ENCODE data around the gene ARHGDIG.

ARHGDIG gene

DNA sequence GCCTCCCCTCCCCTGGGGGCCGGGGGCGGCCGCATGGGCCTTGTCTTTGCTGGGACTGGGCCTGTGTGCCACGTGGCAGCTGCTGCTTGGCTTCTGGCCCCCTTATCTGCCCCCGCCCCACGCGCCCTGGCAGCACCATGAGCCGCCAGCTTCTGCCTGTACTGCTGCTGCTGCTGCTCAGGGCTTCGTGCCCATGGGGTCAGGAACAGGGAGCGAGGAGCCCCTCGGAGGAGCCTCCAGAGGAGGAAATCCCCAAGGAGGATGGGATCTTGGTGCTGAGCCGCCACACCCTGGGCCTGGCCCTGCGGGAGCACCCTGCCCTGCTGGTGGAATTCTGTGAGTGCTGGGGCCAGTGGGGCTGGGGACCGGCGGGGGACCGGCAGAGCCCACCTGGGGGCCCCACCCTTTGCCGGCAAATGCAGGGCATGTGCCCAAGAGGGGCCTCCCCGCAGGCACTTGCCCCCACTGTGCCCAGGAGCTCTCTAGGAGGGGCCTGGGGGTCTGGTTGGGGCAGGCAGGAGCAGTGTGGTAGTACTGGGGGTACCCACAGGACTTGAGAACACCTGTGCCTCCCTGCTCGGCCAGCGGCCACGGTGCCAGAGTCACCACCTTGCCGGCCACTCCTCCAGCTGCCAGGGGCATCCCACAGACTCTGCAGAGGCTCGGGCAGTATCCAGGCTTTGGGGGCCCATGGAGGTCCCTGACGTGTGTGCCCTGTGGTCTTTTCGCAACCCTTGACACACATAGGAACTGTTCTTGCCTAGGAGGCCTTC lies 2.8 kb downstream of the ARHGDIG start, which contains the start of gene PDIA2:
Gene PDIA2, plus strand, starts transcription at position 132 of the 773 bp plus-strand sequence. Its CDS starts 6 bp downstream, at position 138.
- Histone ChIP-seq H3K27me3 (ENCODE audit: control insufficient read depth in 1 of 2, insufficient read depth in 2 of 2, low read length in 2 of 2) (peaks cover 0 to 21% of the 10 kb centered on the region in 2 donors), H3K4me1 (ENCODE audit: insufficient read depth, low read length) (no peaks in the 10 kb centered on the region), H3K27ac (ENCODE audit: low read depth, low read length) (no peak within 1 kb of the TSS), H3K36me3 (ENCODE audit: insufficient read depth, low read length) (peaks cover 4% of the 10 kb centered on the region), H3K9me3 (ENCODE audit: low read length) (no peaks in the 10 kb centered on the region), H3K4me3 (ENCODE audit: low read depth in 1 of 2, low read length in 2 of 2) (no peak within 1 kb of the TSS), H3K9ac (ENCODE audit: low read length) (no peak within 1 kb of the TSS)

DNA sequence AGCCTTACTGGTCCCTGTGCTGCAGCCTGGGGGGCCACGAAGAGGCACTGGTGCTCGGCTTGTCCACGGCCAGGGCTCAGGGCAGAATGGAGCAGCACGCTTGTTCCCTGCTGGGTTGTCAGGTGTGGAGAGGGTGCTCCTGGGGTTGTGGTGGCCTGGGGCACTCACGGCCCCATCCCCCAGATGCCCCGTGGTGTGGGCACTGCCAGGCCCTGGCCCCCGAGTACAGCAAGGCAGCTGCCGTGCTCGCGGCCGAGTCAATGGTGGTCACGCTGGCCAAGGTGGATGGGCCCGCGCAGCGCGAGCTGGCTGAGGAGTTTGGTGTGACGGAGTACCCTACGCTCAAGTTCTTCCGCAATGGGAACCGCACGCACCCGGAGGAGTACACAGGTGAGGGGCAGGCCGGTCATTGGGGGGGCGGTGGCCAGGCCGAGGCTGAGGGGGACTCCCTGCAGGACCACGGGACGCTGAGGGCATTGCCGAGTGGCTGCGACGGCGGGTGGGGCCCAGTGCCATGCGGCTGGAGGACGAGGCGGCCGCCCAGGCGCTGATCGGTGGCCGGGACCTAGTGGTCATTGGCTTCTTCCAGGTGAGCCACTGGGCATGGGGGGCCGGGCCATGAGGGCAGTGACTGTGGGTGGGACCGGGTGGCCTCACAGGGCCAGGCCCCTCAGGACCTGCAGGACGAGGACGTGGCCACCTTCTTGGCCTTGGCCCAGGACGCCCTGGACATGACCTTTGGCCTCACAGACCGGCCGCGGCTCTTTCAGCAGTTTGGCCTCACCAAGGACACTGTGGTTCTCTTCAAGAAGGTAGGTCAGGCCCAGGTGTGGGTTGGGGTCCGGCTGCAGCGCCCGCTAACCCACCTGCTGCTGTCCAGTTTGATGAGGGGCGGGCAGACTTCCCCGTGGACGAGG lies 4.1 kb downstream of the ARHGDIG start:
- no peak overlapping the region for H3K9ac ChIP-seq (ENCODE audit: low read length)
- peaks cover 0 to 21% of the 10 kb centered on the region in 2 donors for H3K27me3 ChIP-seq (ENCODE audit: control insufficient read depth in 1 of 2, insufficient read depth in 2 of 2, low read length in 2 of 2)
- no peak overlapping the region for H3K27ac ChIP-seq (ENCODE audit: low read depth, low read length)
- no peaks in the 10 kb centered on the region for H3K4me1 ChIP-seq (ENCODE audit: insufficient read depth, low read length)
- no peak overlapping the region for H3K4me3 ChIP-seq (ENCODE audit: low read depth in 1 of 2, low read length in 2 of 2)
- H3K36me3 ChIP-seq (ENCODE audit: insufficient read depth, low read length) = peaks cover 7% of the 10 kb centered on the region
- no peaks in the 10 kb centered on the region for H3K9me3 ChIP-seq (ENCODE audit: low read length)

- peaks cover 0 to 17% of the 10 kb centered on the region in 2 donors for H3K27me3 ChIP-seq (ENCODE audit: control insufficient read depth in 1 of 2, insufficient read depth in 2 of 2, low read length in 2 of 2)
- no peaks in the 10 kb centered on the region for H3K4me1 ChIP-seq (ENCODE audit: insufficient read depth, low read length)
- no peak overlapping the region for H3K4me3 ChIP-seq (ENCODE audit: low read depth in 1 of 2, low read length in 2 of 2)
- H3K9me3 ChIP-seq (ENCODE audit: low read length) = no peaks in the 10 kb centered on the region
- H3K27ac ChIP-seq (ENCODE audit: low read depth, low read length) = no peak overlapping the region
- no peak overlapping the region for H3K9ac ChIP-seq (ENCODE audit: low read length)
- H3K36me3 ChIP-seq (ENCODE audit: insufficient read depth, low read length) = peaks cover 9% of the 10 kb centered on the region
Measured at GRCh38 chr16:285146-286055, 5.0 kb downstream of the ARHGDIG start.

DNA sequence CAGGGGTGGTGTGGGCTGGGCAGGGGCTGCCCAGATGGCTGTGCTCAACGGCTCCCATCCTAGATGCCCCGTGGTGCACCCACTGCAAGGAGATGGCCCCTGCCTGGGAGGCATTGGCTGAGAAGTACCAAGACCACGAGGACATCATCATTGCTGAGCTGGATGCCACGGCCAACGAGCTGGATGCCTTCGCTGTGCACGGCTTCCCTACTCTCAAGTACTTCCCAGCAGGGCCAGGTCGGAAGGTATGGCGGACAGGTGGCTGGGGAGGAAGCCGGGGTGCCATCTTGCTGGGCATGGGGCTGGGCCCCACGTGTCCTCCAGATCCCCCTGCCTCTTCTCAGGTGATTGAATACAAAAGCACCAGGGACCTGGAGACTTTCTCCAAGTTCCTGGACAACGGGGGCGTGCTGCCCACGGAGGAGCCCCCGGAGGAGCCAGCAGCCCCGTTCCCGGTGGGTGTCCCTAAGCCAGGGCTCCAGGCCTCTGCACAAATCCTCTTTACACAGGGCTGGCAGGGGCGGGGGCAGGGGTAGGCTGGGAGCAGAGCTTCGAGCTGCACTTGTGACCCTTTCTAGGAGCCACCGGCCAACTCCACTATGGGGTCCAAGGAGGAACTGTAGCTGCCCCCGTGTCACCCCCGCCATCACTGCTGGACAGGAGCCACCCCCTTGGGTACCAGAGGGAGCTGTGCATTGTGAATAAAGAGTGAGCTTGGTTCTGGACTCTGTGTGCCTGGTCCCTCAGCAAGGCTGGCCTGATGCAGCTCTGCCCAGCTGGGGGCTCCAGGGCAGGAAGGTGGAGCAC lies 6.3 kb downstream of the ARHGDIG start:
- no peak overlapping the region for H3K27ac ChIP-seq (ENCODE audit: low read depth, low read length)
- no peak overlapping the region for H3K9ac ChIP-seq (ENCODE audit: low read length)
- peaks cover 0 to 5% of the 10 kb centered on the region in 2 donors for H3K27me3 ChIP-seq (ENCODE audit: control insufficient read depth in 1 of 2, insufficient read depth in 2 of 2, low read length in 2 of 2)
- no peaks in the 10 kb centered on the region for H3K9me3 ChIP-seq (ENCODE audit: low read length)
- H3K36me3 ChIP-seq (ENCODE audit: insufficient read depth, low read length) = peaks cover 18% of the 10 kb centered on the region
- no peaks in the 10 kb centered on the region for H3K4me1 ChIP-seq (ENCODE audit: insufficient read depth, low read length)
- H3K4me3 ChIP-seq (ENCODE audit: low read depth in 1 of 2, low read length in 2 of 2) = no peak overlapping the region

DNA sequence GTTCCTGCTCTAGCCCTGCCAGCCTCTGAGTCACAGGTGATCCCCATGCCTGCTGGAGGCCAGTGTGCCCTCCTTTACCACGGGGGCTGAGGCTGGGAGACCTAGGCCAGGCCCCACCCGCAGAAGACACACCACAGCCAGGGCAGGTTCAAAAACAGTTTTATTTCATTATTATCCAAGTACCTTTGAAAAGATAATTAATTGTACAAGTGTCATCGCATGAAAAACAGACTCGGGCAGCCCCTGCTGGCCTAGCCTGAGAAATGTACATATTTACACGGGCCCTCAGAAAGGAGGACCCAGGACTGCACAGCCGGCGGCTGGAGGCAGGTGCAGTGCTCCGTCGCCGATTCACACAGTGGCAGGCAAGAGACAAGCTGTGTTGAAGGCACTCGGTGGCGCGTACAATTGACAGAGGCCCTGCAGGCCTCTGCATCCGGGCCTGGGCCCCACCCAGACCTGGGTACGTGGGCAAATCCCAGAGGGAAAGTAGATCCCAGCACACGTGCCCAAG lies 7.0 kb downstream of the ARHGDIG start:
- Histone ChIP-seq H3K4me3 (ENCODE audit: low read depth in 1 of 2, low read length in 2 of 2) (no peak overlapping the region), H3K9ac (ENCODE audit: low read length) (no peak overlapping the region), H3K9me3 (ENCODE audit: low read length) (no peaks in the 10 kb centered on the region), H3K27ac (ENCODE audit: low read depth, low read length) (no peak overlapping the region), H3K4me1 (ENCODE audit: insufficient read depth, low read length) (no peaks in the 10 kb centered on the region), H3K36me3 (ENCODE audit: insufficient read depth, low read length) (peaks cover 23% of the 10 kb centered on the region), H3K27me3 (ENCODE audit: control insufficient read depth in 1 of 2, insufficient read depth in 2 of 2, low read length in 2 of 2) (no peaks in the 10 kb centered on the region)

- Histone ChIP-seq H3K36me3 (ENCODE audit: insufficient read depth, low read length) (peaks cover 23% of the 10 kb centered on the region), H3K9ac (ENCODE audit: low read length) (no peak overlapping the region), H3K27me3 (ENCODE audit: control insufficient read depth in 1 of 2, insufficient read depth in 2 of 2, low read length in 2 of 2) (no peaks in the 10 kb centered on the region), H3K9me3 (ENCODE audit: low read length) (no peaks in the 10 kb centered on the region), H3K4me1 (ENCODE audit: insufficient read depth, low read length) (no peaks in the 10 kb centered on the region), H3K27ac (ENCODE audit: low read depth, low read length) (no peak overlapping the region), H3K4me3 (ENCODE audit: low read depth in 1 of 2, low read length in 2 of 2) (no peak overlapping the region)
Measured at GRCh38 chr16:287981-288920, 7.9 kb downstream of the ARHGDIG start.

DNA sequence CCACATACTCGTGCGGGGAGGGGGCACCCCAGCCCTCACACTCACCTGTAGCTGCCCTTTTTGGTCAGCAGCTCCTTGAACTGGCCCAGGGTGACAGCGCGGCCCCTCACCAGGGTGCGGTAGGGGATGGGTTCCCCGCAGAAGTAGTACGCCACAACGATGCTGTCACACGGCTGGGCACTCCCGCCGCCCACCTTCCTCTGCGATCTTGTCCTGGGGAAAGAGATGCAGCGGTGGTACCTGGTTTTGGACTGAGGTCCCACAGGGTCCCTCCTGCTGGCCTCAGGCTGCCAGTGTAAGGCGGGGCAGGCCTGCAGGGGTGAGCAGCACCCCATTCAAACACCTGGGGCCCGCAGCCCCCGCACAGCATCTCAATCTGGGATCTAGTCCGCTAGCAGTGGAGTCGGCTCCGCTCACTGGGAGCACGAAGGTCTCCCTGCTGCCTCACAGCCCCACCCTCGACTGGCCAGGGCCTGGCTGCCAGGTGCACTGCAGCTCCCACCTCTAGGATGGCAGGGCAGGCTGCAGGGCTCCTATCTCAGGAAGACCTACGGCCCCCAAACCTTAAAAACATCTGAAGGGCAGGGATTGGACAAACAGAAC lies 9.1 kb downstream of the ARHGDIG start:
- H3K36me3 ChIP-seq (ENCODE audit: insufficient read depth, low read length) = peaks cover 23% of the 10 kb centered on the region

DNA sequence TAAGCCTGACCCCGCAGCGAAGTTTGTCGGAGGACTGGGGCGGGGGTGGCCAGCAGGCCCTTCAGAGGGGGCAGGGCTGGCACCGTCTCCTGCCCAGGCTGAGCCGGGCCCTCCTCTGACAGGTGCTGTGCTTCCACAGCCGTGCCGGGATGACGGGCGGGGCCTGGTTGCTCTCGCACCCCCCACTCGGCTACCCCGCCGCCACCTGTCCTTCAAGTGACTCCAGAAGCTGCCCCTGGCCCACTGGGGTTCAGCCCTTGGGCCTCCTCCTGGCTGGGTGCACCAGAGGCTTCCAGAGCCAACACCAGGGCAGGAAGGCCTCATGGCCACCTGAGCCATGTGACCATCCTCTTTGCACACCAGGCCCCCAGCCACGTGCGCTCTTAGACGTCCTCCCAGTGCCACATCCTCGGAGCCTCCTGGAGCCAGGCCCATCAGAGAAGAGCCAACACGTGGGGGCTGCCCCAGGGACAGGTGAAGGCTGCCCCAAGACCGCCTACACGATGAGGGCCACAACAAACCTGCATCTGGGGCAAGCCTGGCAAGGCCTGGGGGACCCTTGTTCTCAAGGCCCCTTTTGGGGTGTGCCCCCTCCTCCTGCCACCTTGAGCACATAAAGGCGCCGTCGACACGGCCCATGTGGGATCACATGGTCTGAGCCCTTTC lies 9.8 kb downstream of the ARHGDIG start:
- Histone ChIP-seq H3K9ac (ENCODE audit: low read length) (no peak overlapping the region), H3K9me3 (ENCODE audit: low read length) (no peaks in the 10 kb centered on the region), H3K27me3 (ENCODE audit: control insufficient read depth in 1 of 2, insufficient read depth in 2 of 2, low read length in 2 of 2) (no peaks in the 10 kb centered on the region), H3K4me1 (ENCODE audit: insufficient read depth, low read length) (no peaks in the 10 kb centered on the region), H3K27ac (ENCODE audit: low read depth, low read length) (no peak overlapping the region), H3K36me3 (ENCODE audit: insufficient read depth, low read length) (peaks cover 23% of the 10 kb centered on the region), H3K4me3 (ENCODE audit: low read depth in 1 of 2, low read length in 2 of 2) (no peak overlapping the region)

More for the DNA sequence above, 9.1 kb downstream of the ARHGDIG start:
- Histone ChIP-seq H3K4me1 (ENCODE audit: insufficient read depth, low read length) (no peaks in the 10 kb centered on the region), H3K9ac (ENCODE audit: low read length) (no peak overlapping the region), H3K9me3 (ENCODE audit: low read length) (no peaks in the 10 kb centered on the region), H3K27me3 (ENCODE audit: control insufficient read depth in 1 of 2, insufficient read depth in 2 of 2, low read length in 2 of 2) (no peaks in the 10 kb centered on the region), H3K27ac (ENCODE audit: low read depth, low read length) (no peak overlapping the region), H3K4me3 (ENCODE audit: low read depth in 1 of 2, low read length in 2 of 2) (no peak overlapping the region)

Data from muscle layer of colon (tissue), 2 donors.